Measurements from ENCODE around the gene PGAM2. TPM values are rescaled to one million over a fixed set of nuclear protein-coding genes. Genes with fewer than 3 reads are reported as not detected.
"Not testable (repeated sequence)": the region's sequence is repeated elsewhere in the genome, so short reads cannot be mapped to it uniquely, and the experiment has no call there.

Gene PGAM2
- total RNA-seq, 1 donor from 2014 or later, result 0.51 TPM

GRCh38 chr7:44048031-44048795 is 17.2 kb downstream of the PGAM2 start:
- DNase-seq, result no peak

- DNase-seq, result peak; percentile 54
These were observed 18.9 kb downstream of the PGAM2 start for GRCh38 chr7:44046321-44047061.

GRCh38 chr7:44045226-44046014 is 19.9 kb downstream of the PGAM2 start:
- DNase-seq, result no peak

- DNase-seq, result peak; percentile 84
These were observed 20.8 kb downstream of the PGAM2 start, which contains the start of gene DBNL for GRCh38 chr7:44044315-44045225. Gene DBNL, plus strand, starts transcription at chr7:44044702. Its CDS starts 36 bp downstream, at chr7:44044738.

GRCh38 chr7:44043902-44044301 is 21.5 kb downstream of the PGAM2 start:
- DNase-seq, result no peak

GRCh38 chr7:44042221-44042620 is 23.1 kb downstream of the PGAM2 start:
- no peak for DNase-seq

DNA sequence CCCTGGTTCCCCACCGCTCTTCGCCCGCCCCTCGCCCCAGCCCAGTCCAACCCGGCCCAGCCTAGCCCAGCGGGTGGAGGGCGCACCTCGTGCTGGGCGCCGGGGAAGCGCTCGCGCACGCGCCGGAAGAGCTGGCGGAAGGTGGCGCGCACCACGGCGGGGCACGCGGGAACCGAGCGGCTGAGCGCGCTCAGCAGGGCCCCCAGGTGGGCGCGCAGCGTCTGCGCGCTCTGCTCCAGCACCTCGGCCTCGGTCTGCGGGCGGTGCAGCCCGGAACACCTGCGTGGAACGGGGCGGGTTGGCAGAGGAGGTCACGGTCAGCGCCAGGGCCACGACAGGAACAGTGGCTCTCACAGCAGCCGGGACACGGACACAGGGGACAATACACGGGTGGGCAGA is 24.9 kb downstream of the PGAM2 start:
- DNase-seq, result not testable (repeated sequence)

DNA sequence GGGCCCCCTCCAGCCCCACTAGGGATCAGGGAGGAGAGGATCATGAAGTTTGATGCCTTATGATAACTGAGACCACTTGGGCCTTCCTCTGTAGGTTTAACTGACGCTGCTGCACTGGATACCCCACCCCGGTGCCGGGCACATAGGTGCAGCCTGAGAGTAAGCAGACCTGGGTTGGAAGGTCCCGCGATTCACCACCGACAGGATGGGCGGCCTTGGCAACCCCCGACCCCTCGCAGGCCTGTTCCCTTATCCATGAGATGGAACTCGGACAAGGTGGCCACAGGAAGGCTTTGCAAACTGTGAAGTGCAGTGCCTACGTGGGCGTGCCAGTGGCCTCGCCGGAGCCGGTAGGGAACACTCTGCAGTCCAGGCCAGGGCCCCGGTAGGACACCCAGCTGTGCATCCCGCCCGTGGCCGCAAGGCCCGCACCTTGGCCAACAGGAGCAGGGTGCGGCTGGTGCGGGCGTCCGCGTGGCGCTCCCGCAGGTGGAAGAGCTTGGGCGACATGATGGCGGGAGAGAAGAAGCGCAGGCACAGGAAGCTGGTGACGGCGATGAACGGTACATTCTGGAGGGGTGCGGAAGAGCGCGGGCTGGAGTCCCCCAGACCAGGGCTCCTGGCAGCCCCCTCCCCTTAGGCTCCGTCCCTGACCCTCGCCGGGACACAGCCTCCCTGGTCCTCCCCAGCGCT is 25.4 kb downstream of the PGAM2 start:
- DNase-seq, result not testable (repeated sequence)

- peak; percentile 53 for DNase-seq
These were observed 26.3 kb downstream of the PGAM2 start for GRCh38 chr7:44038961-44039558.

DNA sequence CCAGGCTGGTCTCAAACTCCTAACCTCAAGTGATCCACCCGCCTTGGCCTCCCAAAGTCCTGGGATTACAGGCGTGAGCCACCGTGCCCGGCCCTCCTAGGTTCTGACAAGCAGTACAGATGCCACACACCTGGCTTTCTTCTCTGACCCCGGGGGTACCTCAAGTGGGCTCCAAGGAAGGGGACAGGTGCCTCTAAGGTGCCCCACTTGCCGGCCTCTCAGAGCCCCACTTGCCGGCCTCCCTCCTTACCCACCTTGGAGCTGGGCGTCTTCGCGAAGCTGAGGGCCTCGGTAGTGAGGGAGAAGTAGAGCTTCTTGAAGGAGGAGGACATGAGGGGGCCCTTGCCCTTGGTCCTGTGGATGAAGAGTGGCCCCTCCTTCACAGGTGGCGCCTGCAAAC is 26.8 kb downstream of the PGAM2 start:
- not testable (repeated sequence) for DNase-seq

GRCh38 chr7:44037951-44038350 is 27.4 kb downstream of the PGAM2 start:
- not testable (repeated sequence) for DNase-seq

- DNase-seq, result peak; percentile 37
These were observed 29.0 kb downstream of the PGAM2 start for GRCh38 chr7:44036364-44036763.

GRCh38 chr7:44033971-44034844 is 31.2 kb downstream of the PGAM2 start:
- not testable (repeated sequence) for DNase-seq

- DNase-seq, result not testable (repeated sequence)
These were observed 33.3 kb downstream of the PGAM2 start for GRCh38 chr7:44032031-44032430.

DNA sequence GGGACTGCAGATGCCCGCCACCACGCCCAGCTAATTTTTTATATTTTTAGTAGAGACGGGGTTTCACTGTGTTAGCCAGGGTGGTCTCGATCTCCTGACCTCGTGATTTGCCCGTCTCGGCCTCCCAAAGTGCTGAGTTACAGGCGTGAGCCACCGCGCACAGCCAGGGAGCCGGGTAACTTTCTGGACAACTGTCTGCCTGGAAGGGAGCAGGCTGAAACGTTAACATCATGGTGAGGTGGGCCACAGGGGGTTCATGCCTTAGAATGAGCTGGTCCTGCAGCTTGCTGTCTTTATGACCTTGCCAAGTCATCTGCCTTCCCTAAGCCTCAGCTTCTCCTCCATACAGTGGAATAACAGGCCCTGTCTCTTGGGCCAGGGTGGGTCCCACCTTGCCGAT is 34.0 kb downstream of the PGAM2 start:
- DNase-seq, result not testable (repeated sequence)

- DNase-seq, result not testable (repeated sequence)
These were observed 35.3 kb downstream of the PGAM2 start for GRCh38 chr7:44030029-44030428.

DNA sequence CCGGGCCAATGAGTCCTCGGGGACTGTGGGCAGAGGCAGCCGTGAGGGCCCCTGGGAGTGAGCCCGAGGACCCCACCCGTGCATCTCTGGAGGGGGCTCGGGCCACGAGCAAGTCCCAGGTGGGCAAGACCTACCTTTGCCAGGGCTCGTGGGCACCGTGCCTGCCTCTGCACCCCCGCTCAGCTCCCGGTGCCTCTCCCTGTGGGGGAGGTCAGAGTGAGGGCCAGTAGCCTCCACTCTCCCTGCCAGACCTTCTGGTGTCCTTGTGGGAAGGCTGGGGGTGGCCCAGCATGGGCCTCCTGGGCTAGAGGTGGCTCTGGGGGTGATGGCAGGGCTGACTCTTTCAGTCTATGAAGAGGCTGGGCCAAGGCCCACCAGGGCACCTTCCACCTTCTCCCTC is 35.9 kb downstream of the PGAM2 start:
- DNase-seq, result not testable (repeated sequence)

DNA sequence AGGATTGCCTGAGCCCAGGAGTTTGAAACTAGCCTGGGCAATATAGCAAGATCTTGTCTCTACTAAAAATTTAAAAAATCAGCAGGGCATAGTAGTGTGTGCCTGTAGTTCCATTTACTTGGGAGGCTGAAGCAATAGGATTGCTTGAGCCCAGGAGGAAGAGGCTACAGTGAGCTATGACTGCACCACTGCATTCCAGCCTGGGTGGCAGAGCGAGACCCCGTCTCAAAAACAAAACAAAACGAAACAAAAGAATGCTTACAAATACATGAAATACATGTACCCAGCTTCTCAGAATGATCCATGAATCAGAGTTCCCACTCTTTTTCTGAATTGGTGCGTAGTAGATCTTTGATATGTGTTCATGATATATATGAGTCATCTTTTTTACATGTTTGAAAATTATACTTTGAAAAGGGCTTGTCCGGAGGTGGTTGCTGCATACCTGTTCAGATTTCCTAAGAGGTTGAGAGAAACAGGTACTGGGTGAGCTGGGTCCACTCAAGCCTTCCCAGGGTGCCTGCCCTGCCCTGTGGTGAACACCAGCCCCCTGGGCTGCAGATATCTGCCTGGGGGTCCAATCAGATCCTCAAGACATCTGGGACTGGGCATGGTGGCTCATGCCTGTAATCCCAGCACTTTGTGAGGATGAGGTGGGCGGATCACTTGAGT is 42.4 kb downstream of the PGAM2 start:
- DNase-seq, result not testable (repeated sequence)

GRCh38 chr7:44022069-44022468 is 43.3 kb downstream of the PGAM2 start:
- DNase-seq, result not testable (repeated sequence)
